ENCODE measurements around the gene VPS41.

DNA sequence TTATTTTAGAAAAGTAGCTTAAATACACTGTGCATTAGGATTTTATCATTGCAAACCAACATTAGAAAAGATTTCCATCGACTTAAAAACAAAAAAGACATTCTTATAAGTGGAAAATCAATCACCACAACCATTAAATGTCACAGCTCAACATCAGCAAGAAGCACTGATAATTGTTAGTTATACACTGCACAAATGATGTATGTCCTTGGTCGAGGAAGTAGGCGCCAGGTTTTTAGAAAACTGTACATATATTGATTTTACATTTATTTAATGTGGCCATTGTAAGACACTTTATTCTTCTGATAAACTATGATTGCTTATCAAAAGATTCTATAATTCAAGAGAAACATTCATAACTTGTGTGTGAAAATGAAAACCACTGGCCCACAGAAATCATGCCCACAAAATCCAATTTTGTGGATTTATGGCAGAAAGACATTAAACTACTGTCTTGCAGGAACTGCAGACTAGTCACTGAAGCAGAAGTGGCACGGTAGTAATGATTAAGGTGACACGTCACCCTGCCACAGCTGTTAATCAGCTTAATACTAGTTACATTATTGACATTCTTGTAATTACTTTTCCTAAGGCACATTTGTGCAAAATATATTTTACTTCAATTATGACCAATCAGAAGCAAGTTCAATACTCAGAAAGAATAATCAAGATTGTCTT, 79.4 kb downstream of the VPS41 start:
- TF ChIP-seq, protein P1, sequence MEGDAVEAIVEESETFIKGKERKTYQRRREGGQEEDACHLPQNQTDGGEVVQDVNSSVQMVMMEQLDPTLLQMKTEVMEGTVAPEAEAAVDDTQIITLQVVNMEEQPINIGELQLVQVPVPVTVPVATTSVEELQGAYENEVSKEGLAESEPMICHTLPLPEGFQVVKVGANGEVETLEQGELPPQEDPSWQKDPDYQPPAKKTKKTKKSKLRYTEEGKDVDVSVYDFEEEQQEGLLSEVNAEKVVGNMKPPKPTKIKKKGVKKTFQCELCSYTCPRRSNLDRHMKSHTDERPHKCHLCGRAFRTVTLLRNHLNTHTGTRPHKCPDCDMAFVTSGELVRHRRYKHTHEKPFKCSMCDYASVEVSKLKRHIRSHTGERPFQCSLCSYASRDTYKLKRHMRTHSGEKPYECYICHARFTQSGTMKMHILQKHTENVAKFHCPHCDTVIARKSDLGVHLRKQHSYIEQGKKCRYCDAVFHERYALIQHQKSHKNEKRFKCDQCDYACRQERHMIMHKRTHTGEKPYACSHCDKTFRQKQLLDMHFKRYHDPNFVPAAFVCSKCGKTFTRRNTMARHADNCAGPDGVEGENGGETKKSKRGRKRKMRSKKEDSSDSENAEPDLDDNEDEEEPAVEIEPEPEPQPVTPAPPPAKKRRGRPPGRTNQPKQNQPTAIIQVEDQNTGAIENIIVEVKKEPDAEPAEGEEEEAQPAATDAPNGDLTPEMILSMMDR (IDR thresholded peaks at IDR 0.05; ENCODE audit: low read length), result no peak
- TF ChIP-seq EZH2 (optimal IDR thresholded peaks at IDR 0.05; ENCODE audit: low read depth, low read length), result no peak
- TF ChIP-seq EZH2phosphoT487 (IDR thresholded peaks at IDR 0.05; ENCODE audit: low read length), result no peak

Measured in MM.1S (cell line).